Kidney tubule cell (primary cell): Measurements from ENCODE around the gene CD99.

ENCODE experiments used
- DNase-seq: peaks from one replicate; pipeline ENCODE4 v3.0.0-alpha.2; 2018; ENCODE audit warnings: low spot score

Gene CD99, protein sequence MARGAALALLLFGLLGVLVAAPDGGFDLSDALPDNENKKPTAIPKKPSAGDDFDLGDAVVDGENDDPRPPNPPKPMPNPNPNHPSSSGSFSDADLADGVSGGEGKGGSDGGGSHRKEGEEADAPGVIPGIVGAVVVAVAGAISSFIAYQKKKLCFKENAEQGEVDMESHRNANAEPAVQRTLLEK

DNA sequence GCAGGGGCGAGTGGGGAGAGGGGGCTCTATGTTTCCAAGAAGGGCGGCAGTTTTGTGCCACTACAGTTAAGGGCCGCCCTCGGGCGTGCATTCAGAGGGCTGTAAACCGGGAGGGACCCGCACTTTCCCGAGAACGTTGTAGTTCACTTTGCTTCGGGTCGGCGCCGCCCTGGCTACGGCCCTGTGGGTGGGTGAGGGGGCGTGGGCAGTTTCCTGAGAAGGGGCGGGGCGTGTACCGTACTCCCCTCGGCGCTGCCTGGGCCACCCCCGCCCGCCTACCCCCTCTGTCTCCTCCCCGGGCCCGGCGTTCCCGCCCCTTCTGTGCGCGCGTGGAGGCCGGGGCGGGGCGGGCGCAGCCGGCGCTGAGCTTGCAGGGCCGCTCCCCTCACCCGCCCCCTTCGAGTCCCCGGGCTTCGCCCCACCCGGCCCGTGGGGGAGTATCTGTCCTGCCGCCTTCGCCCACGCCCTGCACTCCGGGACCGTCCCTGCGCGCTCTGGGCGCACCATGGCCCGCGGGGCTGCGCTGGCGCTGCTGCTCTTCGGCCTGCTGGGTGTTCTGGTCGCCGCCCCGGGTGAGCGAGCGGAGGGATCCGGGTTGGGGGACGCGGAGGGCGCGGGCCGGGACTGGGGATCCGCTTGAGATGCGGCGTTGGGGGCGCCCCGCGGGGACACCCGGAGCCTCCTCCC is at the start of gene CD99:
Gene CD99 (plus strand): TSS at position 440 of the 687 bp plus-strand sequence. CDS start 66 bp downstream, at position 506.
- peak; percentile 79 for DNase-seq

DNA sequence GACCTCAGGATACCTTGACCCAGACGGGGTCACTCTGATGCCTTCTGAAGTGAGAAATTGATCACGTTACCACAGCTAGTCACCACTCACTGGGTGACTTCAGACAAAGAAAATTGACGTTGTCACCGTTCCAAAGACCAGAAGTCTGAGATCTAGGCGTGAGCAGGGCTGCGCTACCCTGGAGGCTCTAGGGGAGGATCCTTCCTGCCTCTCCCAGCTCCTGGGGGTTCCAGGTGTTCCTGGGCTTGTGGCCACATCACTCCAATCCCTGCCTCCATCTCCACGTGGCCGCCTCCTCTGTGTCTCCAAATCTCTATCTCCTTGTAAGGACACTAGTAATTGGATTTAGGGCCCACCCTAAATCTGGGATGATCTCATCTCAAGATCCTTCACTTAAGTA is 48.9 kb upstream of the CD99 start:
- no peak for DNase-seq

DNA sequence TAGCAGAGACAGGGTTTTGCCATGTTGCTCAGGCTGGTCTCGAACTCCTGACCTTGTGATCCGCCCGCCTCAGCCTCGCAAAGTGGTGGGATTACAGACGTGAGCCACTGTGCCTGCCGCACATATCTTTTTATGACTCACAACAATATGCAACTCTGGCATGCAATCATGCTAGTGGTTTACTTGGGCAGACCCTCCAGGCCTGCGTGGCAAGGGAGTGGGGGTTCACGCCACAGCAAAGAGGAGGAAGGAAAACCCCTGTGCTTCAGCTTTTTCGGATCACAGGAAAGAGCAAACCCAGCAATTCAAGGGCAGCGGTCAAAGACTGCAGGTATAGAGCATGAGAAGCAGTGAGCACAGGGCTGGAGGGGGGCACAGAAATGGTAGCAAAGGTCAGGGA is 48.3 kb upstream of the CD99 start:
- DNase-seq: no peak

DNA sequence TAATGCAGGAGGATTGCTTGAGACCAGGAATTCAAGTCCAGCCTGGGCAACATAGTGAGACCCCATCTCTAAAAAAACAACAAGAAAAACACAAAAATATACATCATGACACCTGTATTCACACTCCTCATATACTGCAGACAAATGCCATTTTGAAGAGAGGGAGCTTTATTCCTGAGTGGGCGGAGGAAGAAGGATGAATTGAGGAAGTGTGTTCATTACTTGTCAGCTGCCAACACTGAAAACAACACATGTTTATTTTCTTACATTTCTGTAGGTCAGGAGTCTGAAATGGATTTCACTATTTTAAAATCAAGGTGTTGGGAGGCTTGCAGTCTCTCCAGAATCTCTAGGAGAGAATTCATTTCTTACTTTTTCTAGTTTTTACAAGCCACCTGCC is 47.2 kb upstream of the CD99 start:
- no peak for DNase-seq

DNA sequence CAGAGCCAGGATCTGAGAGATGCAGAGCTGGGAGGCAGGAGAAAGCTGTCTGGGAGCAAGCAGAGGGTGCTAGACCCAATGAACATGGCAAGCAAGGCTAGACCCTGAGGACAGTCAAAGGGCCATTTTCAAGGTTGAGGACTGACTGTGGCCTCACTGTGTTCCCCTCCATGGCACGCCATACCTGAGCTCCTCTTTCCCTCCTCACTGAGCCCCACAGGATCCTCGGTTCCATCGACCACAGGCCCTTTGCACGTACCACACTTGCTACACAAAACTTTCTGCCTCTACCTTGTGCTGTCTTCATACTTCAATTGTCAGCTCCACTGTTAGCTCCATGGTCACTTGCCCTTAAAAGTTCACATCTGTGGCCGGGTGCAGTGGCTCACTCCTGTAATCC is 45.5 kb upstream of the CD99 start:
- DNase-seq: no peak

DNA sequence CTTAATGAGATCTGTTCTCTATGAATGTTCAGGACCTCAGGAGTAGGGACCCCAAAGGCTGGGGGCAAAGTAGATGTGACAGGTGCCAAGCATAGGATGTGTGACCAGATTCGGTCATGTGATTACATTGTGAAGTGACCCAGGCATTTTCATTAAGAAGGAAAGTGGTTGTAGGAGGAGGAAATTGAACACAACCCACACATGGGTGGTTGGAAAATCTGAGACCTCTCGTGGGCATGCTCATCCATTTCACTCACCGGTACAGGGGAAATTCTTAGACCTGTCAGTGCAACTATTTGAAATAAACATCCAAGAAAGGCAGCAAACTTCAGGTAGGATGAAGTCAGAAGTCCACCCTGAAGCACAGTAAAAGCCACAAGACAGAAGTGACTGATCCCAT is 43.5 kb upstream of the CD99 start:
- DNase-seq: no peak

DNA sequence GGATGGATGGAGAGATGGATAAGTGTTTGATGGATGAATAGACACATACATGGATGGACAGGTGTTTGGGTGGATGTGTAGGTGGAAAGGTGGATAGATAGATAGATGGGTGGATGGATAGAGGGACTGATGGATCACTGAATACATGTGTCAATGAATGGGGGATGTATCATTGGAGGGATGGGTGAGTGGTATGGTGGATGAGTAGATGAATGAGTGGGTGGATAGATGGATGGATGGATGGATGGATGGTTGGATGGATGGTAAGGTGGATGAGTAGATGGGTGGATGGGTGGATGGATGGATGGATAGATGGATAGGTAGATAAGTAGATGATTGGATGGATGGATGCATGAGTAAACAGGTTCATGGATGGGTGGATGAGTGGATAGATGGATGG is 41.1 kb upstream of the CD99 start:
- no peak for DNase-seq

DNA sequence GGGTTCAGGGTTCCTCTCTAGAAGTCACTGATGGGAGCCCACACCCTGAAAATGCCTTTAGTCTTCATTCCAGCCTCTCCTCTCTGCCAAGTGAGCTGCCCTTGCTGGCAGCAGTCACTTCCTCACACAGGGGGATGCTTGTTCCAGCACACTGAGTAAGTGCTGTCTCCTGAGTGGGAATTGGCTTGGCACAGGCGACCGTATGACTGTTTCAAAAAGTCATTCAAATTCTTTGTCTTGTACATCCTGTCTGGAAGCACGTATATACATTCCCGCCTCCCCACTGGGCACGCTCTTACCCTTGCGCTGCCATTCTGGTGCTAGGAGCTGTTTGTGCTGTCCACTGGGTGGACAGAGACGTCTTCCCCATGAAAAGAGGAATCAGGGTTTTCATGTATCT is 40.2 kb upstream of the CD99 start:
- DNase-seq: no peak

DNA sequence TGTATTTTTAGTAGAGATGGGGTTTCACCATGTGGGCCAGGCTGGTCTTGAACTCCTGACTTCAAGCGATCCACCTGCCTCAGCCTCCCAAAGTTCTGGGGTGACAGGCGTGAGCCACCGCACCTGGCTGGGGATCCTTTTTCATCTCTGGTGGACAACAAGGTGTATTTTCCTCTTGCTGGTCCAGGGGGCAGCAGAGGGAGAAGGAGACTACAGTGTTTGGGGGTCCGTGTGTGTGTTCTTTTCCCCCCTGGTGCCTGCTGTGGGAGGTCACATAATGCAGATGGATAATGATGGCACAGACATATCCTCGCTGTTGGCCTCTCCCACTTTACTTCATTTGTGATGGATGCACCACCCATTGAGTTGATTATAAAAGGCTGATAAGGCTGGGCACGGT is 39.0 kb upstream of the CD99 start:
- no peak for DNase-seq

DNA sequence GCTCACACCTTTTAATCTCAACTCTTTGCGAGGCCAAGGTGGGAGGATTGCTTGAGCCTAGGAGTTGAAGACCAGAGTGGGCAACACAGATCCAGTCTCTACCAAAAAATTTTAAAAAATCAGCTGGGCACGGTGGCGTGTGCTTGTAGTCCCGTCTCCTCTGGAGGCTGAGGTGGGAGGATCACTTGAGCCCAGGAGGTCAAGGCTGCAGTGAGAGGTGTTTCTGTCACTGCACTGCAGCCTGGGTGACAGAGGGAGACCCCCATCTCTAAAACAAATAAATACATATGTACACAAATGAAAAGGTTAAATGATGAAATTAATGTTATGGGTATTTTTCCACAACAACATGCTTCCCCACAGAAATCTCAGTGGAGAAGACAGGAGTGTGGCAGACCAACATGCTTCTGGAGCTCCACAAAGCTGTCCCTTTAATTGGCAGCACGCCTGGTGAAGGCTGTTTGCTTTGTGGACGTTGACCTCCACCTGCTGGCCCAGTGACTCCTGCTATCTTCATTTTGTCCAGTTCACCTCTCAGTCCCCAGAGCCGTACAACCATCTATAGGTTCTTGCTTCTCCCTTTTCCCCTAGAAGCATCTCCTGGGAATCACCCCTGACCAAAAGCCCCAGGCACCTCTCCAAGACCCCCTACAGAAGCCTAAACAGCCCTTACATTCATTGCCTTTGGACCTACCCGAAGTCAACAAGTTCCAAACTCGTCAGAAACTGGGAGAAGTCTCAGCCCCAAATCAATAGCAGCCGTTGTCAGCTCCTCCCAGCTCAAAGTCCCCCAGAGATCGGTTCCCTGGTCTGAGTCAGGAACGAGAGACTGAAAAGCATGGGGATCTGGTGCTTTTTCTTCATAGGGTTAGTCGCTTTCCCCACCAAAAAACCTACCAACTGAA is 36.4 kb upstream of the CD99 start:
- DNase-seq: no peak

DNA sequence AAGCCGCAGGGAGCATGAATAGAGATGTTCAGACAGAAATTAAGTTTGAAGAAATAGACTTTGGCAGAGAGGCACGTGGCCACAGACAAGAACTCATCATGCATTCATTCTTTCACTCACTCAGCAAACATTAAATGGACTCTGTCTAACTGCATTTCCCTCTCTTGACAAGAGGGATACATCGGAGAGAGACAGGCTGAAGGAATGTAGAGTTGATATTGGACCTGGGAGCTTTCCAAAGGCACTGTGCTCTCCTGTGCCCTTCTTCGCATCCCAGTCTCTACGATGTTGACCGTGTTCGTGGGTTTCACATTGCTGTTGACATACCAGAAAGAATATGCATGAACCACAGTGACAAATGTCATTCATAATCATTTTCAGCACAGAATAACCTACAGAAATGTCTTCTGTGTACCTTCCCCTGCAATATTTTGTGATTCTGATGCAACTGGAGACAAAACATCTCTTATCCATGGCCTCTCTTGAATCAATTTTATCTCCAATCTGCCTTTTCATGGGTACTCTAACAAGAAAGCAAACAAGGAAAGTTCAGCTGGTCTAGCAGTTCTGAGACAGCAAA is 34.7 kb upstream of the CD99 start:
- DNase-seq: no peak

DNA sequence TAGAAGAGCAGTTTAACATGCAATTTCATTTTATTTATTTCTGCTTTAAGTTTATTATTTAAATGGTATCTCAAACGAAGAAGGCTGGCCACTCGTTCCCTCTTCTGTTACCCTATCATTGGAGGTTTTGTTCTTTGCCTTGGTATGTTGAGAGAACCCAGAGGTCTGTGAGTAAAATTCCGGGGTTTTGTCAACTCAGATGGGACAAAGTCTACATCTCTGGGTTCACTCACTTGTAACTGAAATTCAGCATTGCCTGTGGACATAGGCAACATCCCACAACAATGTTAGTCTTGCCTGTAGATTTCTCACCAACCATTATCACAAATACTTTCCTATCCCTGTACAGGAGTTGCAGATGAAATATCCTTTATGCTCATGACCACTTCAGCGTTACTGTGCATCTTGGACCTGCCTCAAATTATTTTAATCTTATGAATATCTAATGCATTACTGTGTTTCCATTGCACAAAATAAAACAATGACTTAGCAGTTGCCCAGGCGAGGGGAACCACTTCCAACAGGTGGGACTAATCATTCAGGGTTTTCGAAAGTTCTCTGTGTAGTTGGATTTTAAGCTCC is 33.5 kb upstream of the CD99 start:
- DNase-seq: no peak

DNA sequence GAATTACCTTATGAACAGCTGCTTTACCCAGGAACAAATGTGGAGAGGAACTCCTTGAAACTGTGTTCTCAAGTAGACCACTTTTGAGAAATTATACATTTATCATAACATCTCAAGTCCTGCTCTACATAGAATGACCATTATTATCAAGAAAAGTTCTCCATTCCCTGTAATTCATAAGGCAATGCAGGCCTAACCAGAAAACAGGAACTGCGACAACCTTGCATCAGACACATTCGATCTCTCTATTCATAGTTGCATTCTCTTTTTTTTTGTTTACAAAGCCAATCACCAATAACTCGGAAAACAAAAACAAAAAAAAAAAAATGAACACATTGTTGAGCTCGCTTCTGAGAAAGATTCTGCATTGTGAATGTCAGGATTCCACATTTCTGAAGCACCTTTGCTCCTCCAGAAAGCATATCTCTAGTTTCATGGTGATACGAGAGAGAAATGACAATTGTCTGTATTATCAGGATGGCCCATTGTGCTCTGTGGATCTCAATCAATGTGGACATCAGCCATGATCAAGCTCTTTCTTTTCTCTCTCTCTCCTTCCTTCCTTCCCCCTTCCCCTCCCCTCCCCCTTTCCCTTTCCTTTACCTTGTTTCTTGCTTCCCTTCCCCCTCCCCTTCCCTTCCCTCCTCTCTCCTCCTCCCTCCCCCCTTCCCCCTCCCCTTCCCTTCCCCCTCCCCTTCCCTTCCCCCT is 32.4 kb upstream of the CD99 start:
- no peak for DNase-seq

DNA sequence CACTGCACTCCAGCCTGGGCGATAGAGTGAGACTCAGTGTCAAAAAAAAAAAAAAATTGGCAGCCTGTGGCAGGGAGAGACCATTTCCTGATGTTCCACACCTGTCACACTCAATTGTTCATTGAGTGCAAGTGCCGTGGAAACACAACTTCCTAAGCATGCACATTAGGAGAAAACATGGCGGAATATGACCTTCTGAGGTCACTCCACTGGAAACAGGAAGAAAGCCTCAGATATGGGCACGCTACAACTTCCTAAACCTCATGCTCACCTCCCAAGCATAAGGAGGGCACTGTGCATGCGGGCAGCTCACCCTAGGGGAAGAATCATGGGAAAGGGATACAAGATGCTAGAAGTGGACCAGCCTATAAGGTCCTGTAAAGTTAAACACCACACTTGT is 28.5 kb upstream of the CD99 start:
- no peak for DNase-seq

DNA sequence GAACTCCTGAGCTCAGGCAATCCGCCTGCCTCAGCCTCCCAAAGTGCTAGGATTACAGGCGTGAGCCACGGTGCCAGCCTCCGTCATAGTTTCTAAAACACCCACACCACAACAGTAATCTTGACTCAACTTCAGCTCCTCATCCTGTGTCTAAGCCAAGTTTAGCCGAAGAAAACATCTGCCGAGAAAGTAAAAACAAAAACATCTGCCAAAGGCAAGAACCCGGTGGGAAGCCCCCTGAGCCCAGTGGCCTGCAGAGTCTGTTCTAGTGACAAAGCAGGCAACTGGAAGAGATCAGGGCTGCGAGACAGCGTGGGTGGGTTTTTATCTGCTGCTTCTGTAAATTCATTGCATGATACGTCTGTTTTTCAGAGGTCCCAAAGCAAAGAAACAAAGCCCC is 26.6 kb upstream of the CD99 start:
- DNase-seq: no peak

DNA sequence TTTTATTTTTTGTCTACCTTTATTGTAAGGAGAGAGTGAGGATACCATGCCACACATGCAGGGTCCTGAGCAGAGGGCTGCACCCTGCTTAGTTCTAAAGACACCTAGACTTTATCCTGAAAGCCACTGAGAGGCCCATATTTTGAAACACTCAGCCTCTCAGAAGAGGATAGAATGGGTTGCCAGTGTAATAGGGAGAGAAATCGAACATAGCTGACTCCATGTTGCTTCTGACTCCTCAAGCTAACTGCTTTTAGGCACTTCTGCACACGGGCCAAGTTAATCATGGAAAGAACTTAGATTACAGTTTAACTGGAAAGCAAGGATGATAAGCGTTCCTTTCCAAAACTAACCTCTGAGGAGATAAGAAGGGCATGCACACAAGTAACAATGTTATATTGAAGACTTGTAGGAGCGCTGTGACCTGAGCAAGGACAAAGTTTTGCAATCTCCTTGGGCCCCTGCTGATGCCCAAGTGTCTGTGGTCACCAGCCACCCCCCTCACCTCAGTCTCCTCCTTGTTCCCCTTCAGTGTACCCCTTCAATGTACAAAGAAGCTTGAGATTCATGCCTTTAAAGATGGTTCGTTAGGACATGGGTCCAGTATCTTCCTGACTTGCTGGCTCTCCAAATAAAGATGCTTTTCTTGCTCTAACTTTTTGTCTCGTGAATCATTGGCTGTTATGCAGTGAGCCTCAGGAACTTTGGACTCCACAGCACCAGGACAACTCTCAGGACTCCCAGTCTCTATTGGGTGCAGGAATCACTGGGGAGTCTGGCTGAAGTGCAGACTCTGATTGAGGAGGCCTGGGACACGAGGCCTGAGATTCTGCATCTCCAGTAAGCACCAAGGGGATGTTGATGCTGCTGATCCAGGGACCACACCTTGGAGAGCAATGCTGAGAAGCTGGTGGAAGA is 25.4 kb upstream of the CD99 start:
- no peak for DNase-seq

DNA sequence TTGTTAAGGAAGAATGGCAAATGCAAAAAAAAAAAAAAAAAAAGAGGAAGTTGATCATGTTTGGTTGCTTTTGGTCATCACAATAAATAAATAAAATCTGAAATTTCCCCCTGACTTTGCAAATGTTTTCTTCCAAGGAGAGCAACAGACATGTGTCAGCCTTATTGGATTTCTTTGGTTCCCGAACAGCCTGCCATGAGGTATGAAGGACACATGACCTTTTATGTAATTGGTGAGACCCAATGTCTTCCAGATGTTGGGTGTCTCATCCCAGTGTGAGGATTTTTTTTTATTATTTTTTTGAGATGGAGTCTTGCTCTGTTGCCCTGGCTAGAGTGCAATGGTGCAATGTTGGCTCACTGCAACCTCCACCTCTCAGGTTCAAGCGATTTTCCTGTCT is 24.6 kb upstream of the CD99 start:
- DNase-seq: no peak

DNA sequence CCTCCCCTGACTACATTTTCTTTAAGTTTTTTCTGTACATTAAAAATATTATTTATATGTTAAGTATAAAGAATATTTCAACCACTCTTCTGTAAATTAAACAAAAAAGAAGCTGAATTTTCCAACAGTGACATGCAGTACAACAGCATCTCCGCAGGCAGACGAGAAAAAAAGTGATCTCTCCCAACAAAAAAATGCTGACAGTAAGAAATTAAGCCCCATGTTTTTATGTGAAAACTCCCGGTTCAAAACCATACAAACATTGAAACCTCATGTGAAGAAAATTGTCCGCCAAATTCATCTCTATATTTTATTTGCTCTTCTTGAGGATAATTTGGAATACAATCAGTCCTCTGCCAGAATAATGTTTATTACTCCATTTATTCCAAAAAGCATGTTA is 20.1 kb upstream of the CD99 start:
- no peak for DNase-seq

DNA sequence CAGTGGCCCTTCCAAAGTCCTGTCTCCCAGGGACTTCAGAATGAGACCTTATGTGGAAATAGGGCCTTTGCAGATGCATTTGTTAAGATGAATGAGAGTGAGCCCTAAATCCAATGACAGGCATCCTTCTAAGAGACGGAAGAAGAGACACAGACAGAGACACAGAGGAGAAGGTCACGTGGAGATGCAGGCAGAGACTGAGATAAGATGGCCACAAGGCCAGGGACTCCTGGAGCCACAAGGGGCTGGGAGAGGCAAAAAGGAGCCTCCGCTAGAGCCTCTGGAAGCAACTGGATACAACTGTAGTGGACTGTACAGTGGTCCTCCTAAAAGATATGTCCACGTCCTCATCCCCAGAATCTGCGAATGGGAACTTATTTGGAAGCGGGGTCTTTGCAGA is 19.0 kb upstream of the CD99 start:
- no peak for DNase-seq

DNA sequence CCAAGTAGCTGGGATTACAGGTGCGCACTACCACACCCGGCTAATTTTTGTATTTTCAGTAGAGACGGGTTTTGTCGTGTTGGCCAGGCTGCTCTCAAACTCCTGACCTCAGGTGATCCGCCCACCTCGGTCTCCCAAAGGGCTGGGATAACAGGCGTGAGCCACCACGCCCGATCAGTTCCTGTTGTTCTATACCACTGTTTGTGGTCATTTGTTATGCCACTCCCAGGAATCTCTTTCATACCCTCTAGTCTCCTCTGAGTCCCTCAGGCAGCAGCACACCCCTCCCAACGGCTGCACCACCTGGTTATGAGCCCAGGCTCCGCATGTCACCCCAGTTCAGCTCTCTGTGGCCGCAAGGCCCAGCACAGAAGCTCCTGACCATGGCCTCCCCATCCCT is 17.5 kb upstream of the CD99 start:
- DNase-seq: no peak
